NOMO-1 (cell line): Measurements from ENCODE around the gene SSR1.
"Not testable (repeated sequence)": the region's sequence is repeated elsewhere in the genome, so short reads cannot be mapped to it uniquely, and the experiment has no call there.

Experiments
- DNase-seq, 2 experiments: peaks; one replicate each; lab custom pipeline; 2025; ENCODE audit not compliant: unreplicated experiment in 2 of 2; lab: John Stamatoyannopoulos, UW

SSR1 gene

GRCh38 chr6:7312616-7313504 is at the start of gene SSR1:
TSS of gene SSR1 (minus strand) at chr6:7313199. CDS start at chr6:7313120, 79 bp downstream.
- peak; percentile 99 for DNase-seq

DNA sequence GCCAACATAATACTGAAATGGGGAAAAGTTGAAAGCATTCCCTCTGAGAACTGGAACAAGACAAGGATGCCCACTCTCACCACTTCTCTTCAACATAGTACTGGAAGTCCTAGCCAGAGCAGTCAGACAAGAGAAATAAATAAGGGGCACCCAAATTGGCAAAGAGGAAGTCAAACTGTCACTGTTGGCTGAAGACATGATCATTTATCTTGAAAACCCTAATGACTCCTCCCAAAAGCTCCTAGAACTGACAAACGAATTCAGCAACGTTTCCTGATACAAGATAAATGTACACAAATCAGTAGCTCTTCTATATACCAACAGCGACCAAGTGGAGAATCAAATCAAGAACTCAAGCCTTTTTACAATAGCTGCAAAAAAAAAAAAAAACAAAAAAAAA is 38.9 kb upstream of the SSR1 start:
- DNase-seq, result peak; percentile 4 to 10

GRCh38 chr6:7350591-7350990 is 37.6 kb upstream of the SSR1 start:
- not testable (repeated sequence) for DNase-seq

GRCh38 chr6:7347551-7347997 is 34.6 kb upstream of the SSR1 start:
- DNase-seq, result not testable (repeated sequence)

- DNase-seq, result not testable (repeated sequence)
Observed at GRCh38 chr6:7344773-7345450, 31.9 kb upstream of the SSR1 start.

GRCh38 chr6:7343546-7344475 is 30.8 kb upstream of the SSR1 start:
- no peak for DNase-seq

GRCh38 chr6:7341989-7342742 is 29.2 kb upstream of the SSR1 start:
- DNase-seq, result no peak

DNA sequence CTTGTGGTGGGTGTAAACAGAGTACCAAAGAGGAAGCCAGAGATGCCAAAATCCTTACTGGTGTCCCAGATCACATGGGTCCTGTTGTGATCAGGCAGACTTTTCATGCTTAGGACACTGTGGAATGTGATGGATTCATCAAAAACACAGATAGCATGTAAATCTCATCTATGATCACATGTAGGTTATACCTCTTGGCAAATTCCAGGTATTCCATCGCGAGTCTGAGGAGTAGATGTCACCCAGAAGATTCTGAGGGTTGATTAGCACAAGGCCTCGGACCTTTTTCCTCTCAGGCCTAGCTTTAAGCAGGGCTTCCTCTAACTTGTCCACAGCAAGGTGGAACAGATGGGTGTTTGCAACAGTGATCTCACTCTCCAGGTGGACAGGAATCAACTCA is 28.3 kb upstream of the SSR1 start:
- no peak for DNase-seq

GRCh38 chr6:7339007-7339732 is 26.2 kb upstream of the SSR1 start:
- peak; percentile 33 to 43 for DNase-seq

DNA sequence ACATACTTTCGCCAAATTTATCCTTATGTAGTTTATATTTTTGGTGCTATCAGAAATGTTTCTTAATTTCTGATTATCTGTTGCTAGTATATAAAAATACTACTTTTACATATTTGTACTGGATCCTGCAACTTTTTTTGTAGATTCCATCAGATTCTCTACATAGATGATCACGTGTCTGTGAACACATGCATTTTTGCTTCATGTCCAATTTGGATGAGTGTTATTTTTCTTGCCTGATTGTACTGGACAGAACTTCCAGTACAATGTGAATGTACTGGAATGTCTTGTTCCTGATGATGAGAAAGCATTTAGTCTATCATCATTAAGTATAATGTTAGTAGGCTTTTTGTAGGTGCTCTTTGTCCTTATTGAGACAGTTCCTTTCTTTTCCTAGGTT is 25.0 kb upstream of the SSR1 start:
- DNase-seq, result no peak

DNA sequence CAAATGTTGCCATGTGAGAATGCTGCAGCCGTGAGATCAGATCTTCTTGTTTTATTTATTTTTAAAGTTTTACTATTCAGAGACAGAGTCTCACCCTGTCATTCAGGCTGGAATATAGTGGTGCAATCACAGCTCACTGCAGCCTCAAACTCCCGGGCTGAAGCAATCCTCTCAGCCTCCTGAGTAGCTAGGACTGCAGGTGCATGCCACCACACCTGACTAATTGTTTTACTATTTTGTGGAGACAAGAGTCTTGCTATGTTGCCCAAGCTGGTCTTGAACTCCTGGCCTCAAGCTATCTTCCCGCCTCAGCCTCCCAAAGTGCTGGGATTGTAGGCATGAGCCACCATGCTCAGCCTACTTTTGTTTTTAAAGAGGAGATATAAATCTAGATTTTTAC is 22.5 kb upstream of the SSR1 start:
- no peak for DNase-seq

DNA sequence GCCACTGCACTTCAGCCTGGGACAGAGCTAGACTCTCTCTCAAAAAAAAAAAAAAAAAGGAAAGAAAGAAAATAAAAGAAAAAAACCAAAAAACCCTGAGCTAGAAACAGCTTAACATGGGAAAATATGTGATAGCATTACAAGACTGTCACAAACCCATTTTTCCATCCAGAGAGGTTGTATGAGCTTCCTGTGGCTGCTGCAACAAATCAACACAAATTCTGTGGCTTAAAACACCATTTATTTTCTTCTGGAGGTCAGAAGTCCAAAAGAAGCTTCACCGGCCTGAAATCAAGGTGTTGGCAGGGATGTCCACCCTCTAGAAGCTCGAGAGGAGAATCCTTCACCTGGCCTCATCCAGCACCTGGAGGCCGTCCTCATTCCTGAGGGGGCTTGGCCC is 21.7 kb upstream of the SSR1 start:
- DNase-seq, result no peak

DNA sequence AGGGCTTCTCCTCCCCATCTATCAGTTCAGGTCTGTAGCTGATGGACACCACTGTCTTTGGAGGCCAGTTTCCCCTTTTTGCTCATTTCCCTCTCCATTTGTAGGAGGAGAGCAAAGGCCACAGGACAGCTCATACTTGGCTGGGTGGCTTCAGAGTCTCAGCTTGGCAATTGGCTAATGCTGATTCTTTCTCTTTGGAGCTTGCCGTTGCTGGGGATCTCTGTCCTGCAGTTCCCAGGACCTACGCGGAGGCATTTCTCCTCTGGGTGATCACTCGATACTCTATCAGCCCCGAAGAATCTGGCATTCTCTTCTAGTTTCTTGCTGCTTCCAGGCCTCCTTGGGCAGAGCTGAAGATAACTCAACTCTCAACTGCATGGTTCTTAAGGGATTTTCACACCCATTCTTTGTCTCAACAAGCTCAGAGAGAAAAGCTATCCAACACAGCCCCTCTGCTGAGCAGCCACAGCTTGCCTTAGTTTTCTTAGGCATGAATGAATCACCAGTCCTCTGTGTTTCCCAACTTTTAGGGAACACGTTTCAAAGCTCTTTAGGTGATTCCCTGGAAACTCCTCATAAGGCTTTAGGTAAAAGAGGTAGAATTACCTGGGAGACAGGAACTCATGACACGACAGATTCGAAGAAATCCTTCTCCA is 19.2 kb upstream of the SSR1 start:
- DNase-seq, result peak in 1 of 2 experiments; percentile 47

DNA sequence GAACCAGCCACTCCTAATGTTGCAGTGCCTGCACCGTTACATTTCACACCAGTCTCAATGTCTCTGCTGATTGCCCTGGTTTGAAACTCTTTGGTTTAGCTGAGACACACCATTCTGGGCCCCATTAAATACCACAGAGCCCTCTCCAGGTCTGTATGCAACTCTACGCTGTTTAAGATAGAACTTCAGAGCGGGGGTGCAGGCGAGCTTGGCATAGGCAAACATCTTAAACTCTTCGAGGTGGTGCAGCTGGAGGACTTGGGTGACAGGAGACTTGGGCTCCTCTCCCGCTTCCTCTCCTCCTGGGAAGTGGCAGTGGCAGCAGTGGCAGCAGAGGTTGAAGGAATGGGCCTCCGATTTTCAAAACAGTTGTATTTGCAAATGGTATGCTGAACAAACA is 18.5 kb upstream of the SSR1 start:
- no peak for DNase-seq

- peak in 1 of 2 experiments; percentile 44 for DNase-seq
Observed at GRCh38 chr6:7328243-7328642, 15.2 kb upstream of the SSR1 start.

DNA sequence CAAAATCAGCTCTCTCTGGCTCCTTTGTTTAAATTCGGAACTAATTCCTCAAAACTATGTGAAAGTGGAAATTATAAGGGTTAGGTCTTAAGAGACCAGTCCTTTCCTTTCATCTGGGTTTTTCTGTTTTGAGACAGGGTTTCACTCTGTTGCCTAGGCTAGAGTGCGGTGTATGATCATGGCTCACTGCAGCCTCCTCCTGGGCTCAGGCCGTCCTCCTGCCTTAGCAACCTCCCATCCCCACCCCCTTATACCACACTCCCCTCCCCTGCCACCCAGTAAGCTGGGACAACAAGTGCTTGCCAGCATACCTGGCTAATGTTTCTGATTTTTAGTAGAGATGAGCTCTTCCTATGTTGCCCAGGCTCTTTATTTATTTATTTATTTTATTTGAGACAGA is 12.8 kb upstream of the SSR1 start:
- no peak for DNase-seq

GRCh38 chr6:7324520-7324919 is 11.5 kb upstream of the SSR1 start:
- DNase-seq, result peak; percentile 89 to 97

GRCh38 chr6:7323074-7323473 is 10.1 kb upstream of the SSR1 start:
- DNase-seq, result no peak

- not testable (repeated sequence) for DNase-seq
Observed at GRCh38 chr6:7321866-7322265, 8.9 kb upstream of the SSR1 start.
